ENCODE results near the gene SLC22A6.
A peak's percentile ranks its signal among the peaks of the same experiment; 100 is the strongest.

The SLC22A6 gene

DNA sequence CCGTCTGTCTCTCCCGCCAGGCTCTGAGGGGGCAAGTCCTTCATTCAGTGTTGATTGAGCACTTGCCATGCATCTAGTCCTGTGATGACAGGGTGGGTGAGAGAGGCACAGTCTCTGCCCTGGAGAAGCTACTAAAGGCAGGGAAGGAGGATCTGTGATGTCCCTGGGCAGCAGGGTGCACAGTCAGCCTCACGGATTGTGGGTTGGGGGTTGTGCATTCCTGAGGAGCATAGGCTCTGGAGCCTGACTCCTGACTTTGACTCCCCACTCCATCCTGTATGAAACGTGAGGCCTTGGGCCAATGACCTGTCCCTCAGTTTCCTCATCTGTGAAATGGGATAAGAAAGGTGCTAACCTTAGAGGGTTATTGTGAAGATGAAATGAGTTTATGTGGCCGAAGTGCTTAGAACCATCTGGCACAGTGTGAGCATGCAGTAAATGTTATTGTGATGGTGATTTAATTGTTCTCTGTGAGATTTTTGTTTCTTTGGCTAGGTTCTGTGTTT, 26.2 kb upstream of the SLC22A6 start:
- no peak overlapping the region for H3K18ac ChIP-seq (ENCODE audit: low read depth in 1 of 2, low read length in 2 of 2)
- no peak overlapping the region for H2BK12ac ChIP-seq (ENCODE audit: low read length in 2 of 2)
- H2BK120ac ChIP-seq (ENCODE audit: low read depth, low read length) = no peak overlapping the region
- H3K4ac ChIP-seq (ENCODE audit: low read depth in 1 of 2, low read length in 2 of 2) = no peak overlapping the region
- no peak overlapping the region for H2BK15ac ChIP-seq (ENCODE audit: low read depth, poor library complexity, severe bottlenecking)
- no peak overlapping the region for H3K4me3 ChIP-seq (ENCODE audit: insufficient read depth in 1 of 2, low read depth in 1 of 2, low read length in 2 of 2)
- no peaks in the 10 kb centered on the region for H3K36me3 ChIP-seq (ENCODE audit: control insufficient read depth in 1 of 2, insufficient read depth in 2 of 2, low read depth in 1 of 2, low read length in 2 of 2)
- no peak overlapping the region for H3K14ac ChIP-seq (ENCODE audit: low read length in 2 of 2)
- peaks cover 47 to 74% of the 10 kb centered on the region in 2 experiments for H3K27me3 ChIP-seq (ENCODE audit: control insufficient read depth in 1 of 2, insufficient read depth in 1 of 2, low read length in 2 of 2)
- peak overlapping the region; percentile 11 for H2AFZ ChIP-seq (ENCODE audit: low read depth, low read length)
- H3K4me2 ChIP-seq (ENCODE audit: low read length, poor library complexity, severe bottlenecking) = no peak overlapping the region
- no peak overlapping the region for H2BK5ac ChIP-seq (ENCODE audit: low read depth, low read length, poor library complexity, severe bottlenecking)
- H2AK5ac ChIP-seq (ENCODE audit: low read length, severe bottlenecking) = no peak overlapping the region
- H3K4me1 ChIP-seq (ENCODE audit: control insufficient read depth, insufficient read depth, low read depth, low read length) = peaks cover 6% of the 10 kb centered on the region
- no peaks in the 10 kb centered on the region for H3K9me3 ChIP-seq (ENCODE audit: control insufficient read depth, low read length)
- H3K23ac ChIP-seq (ENCODE audit: low read length in 2 of 2) = no peak overlapping the region
- H3K9ac ChIP-seq (ENCODE audit: low read length) = no peak overlapping the region
- no peak overlapping the region for H4K8ac ChIP-seq (ENCODE audit: low read length)
- WGBS = 71% methylated on average over 5 of the region's 5 CpGs
- H4K91ac ChIP-seq (ENCODE audit: low read length) = no peak overlapping the region
- no peak overlapping the region for H3K27ac ChIP-seq (ENCODE audit: low read length, poor library complexity, severe bottlenecking)
- no peaks in the 10 kb centered on the region for H3K79me1 ChIP-seq (replicated peaks; ENCODE audit: low read length, poor library complexity, severe bottlenecking)
- DNase-seq = no peak

GRCh38 chr11:63007920-63008319, 23.2 kb upstream of the SLC22A6 start:
- H3K4me3 ChIP-seq (ENCODE audit: insufficient read depth in 1 of 2, low read depth in 1 of 2, low read length in 2 of 2) = no peak overlapping the region
- no peak for DNase-seq
- H3K23ac ChIP-seq (ENCODE audit: low read length in 2 of 2) = no peak overlapping the region
- no peak overlapping the region for H4K8ac ChIP-seq (ENCODE audit: low read length)
- no peaks in the 10 kb centered on the region for H3K4me1 ChIP-seq (ENCODE audit: control insufficient read depth, insufficient read depth, low read depth, low read length)
- H2BK5ac ChIP-seq (ENCODE audit: low read depth, low read length, poor library complexity, severe bottlenecking) = no peak overlapping the region
- H2BK120ac ChIP-seq (ENCODE audit: low read depth, low read length) = no peak overlapping the region
- no peak overlapping the region for H3K18ac ChIP-seq (ENCODE audit: low read depth in 1 of 2, low read length in 2 of 2)
- no peak overlapping the region for H3K14ac ChIP-seq (ENCODE audit: low read length in 2 of 2)
- no peak overlapping the region for H2AFZ ChIP-seq (ENCODE audit: low read depth, low read length)
- H3K9me3 ChIP-seq (ENCODE audit: control insufficient read depth, low read length) = no peaks in the 10 kb centered on the region
- H3K4ac ChIP-seq (ENCODE audit: low read depth in 1 of 2, low read length in 2 of 2) = no peak overlapping the region
- no peak overlapping the region for H2BK15ac ChIP-seq (ENCODE audit: low read depth, poor library complexity, severe bottlenecking)
- no peak overlapping the region for H2BK12ac ChIP-seq (ENCODE audit: low read length in 2 of 2)
- peaks cover 25 to 66% of the 10 kb centered on the region in 2 experiments for H3K27me3 ChIP-seq (ENCODE audit: control insufficient read depth in 1 of 2, insufficient read depth in 1 of 2, low read length in 2 of 2)
- no peak overlapping the region for H4K91ac ChIP-seq (ENCODE audit: low read length)
- no peak overlapping the region for H3K9ac ChIP-seq (ENCODE audit: low read length)
- H3K4me2 ChIP-seq (ENCODE audit: low read length, poor library complexity, severe bottlenecking) = no peak overlapping the region
- no peak overlapping the region for H3K27ac ChIP-seq (ENCODE audit: low read length, poor library complexity, severe bottlenecking)
- no peaks in the 10 kb centered on the region for H3K79me1 ChIP-seq (replicated peaks; ENCODE audit: low read length, poor library complexity, severe bottlenecking)
- H3K36me3 ChIP-seq (ENCODE audit: control insufficient read depth in 1 of 2, insufficient read depth in 2 of 2, low read depth in 1 of 2, low read length in 2 of 2) = no peaks in the 10 kb centered on the region
- 72% methylated on average over 5 of the region's 5 CpGs for WGBS
- H2AK5ac ChIP-seq (ENCODE audit: low read length, severe bottlenecking) = no peak overlapping the region

DNA sequence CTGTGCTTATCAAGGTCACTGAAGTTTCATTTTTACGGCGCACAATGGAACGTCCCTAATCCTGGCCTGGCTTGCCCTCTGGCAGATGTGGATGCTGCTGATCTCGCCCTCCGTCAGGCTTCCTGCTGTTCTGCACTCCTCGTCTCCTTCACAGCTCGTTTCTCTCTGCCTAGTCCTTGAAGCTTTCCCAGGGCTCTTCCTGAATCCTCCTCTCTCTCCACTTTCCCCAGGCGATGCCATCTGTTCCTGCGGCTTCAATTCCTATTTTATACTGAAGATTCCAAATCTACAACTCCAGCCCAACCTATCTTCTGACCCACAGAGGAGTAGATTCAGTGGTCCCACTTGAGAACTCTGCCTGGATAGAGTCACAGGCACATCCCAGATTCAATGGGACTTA, 16.7 kb upstream of the SLC22A6 start:
- no peak overlapping the region for H2BK5ac ChIP-seq (ENCODE audit: low read depth, low read length, poor library complexity, severe bottlenecking)
- no peak overlapping the region for H3K27ac ChIP-seq (ENCODE audit: low read length, poor library complexity, severe bottlenecking)
- no peak overlapping the region for H4K91ac ChIP-seq (ENCODE audit: low read length)
- H3K36me3 ChIP-seq (ENCODE audit: control insufficient read depth in 1 of 2, insufficient read depth in 2 of 2, low read depth in 1 of 2, low read length in 2 of 2) = no peaks in the 10 kb centered on the region
- no peak for DNase-seq
- no peak overlapping the region for H3K14ac ChIP-seq (ENCODE audit: low read length in 2 of 2)
- no peak overlapping the region for H3K18ac ChIP-seq (ENCODE audit: low read depth in 1 of 2, low read length in 2 of 2)
- no peak overlapping the region for H2AFZ ChIP-seq (ENCODE audit: low read depth, low read length)
- H3K4me2 ChIP-seq (ENCODE audit: low read length, poor library complexity, severe bottlenecking) = no peak overlapping the region
- H2BK12ac ChIP-seq (ENCODE audit: low read length in 2 of 2) = no peak overlapping the region
- H2BK15ac ChIP-seq (ENCODE audit: low read depth, poor library complexity, severe bottlenecking) = no peak overlapping the region
- peaks cover 19 to 48% of the 10 kb centered on the region in 2 experiments for H3K27me3 ChIP-seq (ENCODE audit: control insufficient read depth in 1 of 2, insufficient read depth in 1 of 2, low read length in 2 of 2)
- no peak overlapping the region for H3K23ac ChIP-seq (ENCODE audit: low read length in 2 of 2)
- no peak overlapping the region for H3K9ac ChIP-seq (ENCODE audit: low read length)
- H3K79me1 ChIP-seq (replicated peaks; ENCODE audit: low read length, poor library complexity, severe bottlenecking) = no peaks in the 10 kb centered on the region
- H2BK120ac ChIP-seq (ENCODE audit: low read depth, low read length) = no peak overlapping the region
- no peak overlapping the region for H4K8ac ChIP-seq (ENCODE audit: low read length)
- no peaks in the 10 kb centered on the region for H3K9me3 ChIP-seq (ENCODE audit: control insufficient read depth, low read length)
- no peaks in the 10 kb centered on the region for H3K4me1 ChIP-seq (ENCODE audit: control insufficient read depth, insufficient read depth, low read depth, low read length)
- H3K4me3 ChIP-seq (ENCODE audit: insufficient read depth in 1 of 2, low read depth in 1 of 2, low read length in 2 of 2) = no peak overlapping the region
- WGBS = 64% methylated on average over 9 of the region's 9 CpGs
- no peak overlapping the region for H2AK5ac ChIP-seq (ENCODE audit: low read length, severe bottlenecking)
- H3K4ac ChIP-seq (ENCODE audit: low read depth in 1 of 2, low read length in 2 of 2) = no peak overlapping the region

GRCh38 chr11:62999649-63000048, 14.9 kb upstream of the SLC22A6 start:
- Histone ChIP-seq H3K36me3 (ENCODE audit: control insufficient read depth in 1 of 2, insufficient read depth in 2 of 2, low read depth in 1 of 2, low read length in 2 of 2) (no peaks in the 10 kb centered on the region), H2BK15ac (ENCODE audit: low read depth, poor library complexity, severe bottlenecking) (no peak overlapping the region), H2BK5ac (ENCODE audit: low read depth, low read length, poor library complexity, severe bottlenecking) (no peak overlapping the region), H3K27me3 (ENCODE audit: control insufficient read depth in 1 of 2, insufficient read depth in 1 of 2, low read length in 2 of 2) (peaks cover 16 to 40% of the 10 kb centered on the region in 2 experiments), H3K4me1 (ENCODE audit: control insufficient read depth, insufficient read depth, low read depth, low read length) (no peaks in the 10 kb centered on the region), H3K27ac (ENCODE audit: low read length, poor library complexity, severe bottlenecking) (no peak overlapping the region), H3K23ac (ENCODE audit: low read length in 2 of 2) (no peak overlapping the region), H3K14ac (ENCODE audit: low read length in 2 of 2) (no peak overlapping the region), H3K18ac (ENCODE audit: low read depth in 1 of 2, low read length in 2 of 2) (no peak overlapping the region), H3K9me3 (ENCODE audit: control insufficient read depth, low read length) (no peaks in the 10 kb centered on the region), H2BK12ac (ENCODE audit: low read length in 2 of 2) (no peak overlapping the region), H2AK5ac (ENCODE audit: low read length, severe bottlenecking) (no peak overlapping the region), H3K4me3 (ENCODE audit: insufficient read depth in 1 of 2, low read depth in 1 of 2, low read length in 2 of 2) (no peak overlapping the region), H2BK120ac (ENCODE audit: low read depth, low read length) (no peak overlapping the region), H4K8ac (ENCODE audit: low read length) (no peak overlapping the region), H3K79me1 (replicated peaks; ENCODE audit: low read length, poor library complexity, severe bottlenecking) (no peaks in the 10 kb centered on the region), H4K91ac (ENCODE audit: low read length) (no peak overlapping the region), H3K4me2 (ENCODE audit: low read length, poor library complexity, severe bottlenecking) (no peak overlapping the region), H3K4ac (ENCODE audit: low read depth in 1 of 2, low read length in 2 of 2) (no peak overlapping the region), H3K9ac (ENCODE audit: low read length) (no peak overlapping the region), H2AFZ (ENCODE audit: low read depth, low read length) (no peak overlapping the region)
- 79% methylated on average over 5 of the region's 7 CpGs for WGBS
- no peak for DNase-seq

All from mesenchymal stem cell (in vitro differentiated cells and primary cell).